Activated naive CD8-positive, alpha-beta T cell (primary cell): ENCODE measurements around the gene MTG2.

Experiments
- H3K27ac Mint-ChIP-seq: one replicate; pipeline ENCODE4 v1.8.0; 2021; ENCODE audit warnings: mixed read lengths
- H3K27me3 Mint-ChIP-seq: one replicate; pipeline ENCODE4 v1.8.0; 2021; ENCODE audit warnings: mixed read lengths
- H3K36me3 Mint-ChIP-seq: one replicate; pipeline ENCODE4 v1.8.0; 2021; ENCODE audit warnings: mixed read lengths
- H3K4me1 Mint-ChIP-seq: one replicate; pipeline ENCODE4 v1.8.0; 2021; ENCODE audit warnings: low read depth, mixed read lengths
- H3K4me3 Mint-ChIP-seq: one replicate; pipeline ENCODE4 v1.8.0; 2021; ENCODE audit warnings: mild to moderate bottlenecking, mixed read lengths
- H3K9me3 Mint-ChIP-seq: one replicate; pipeline ENCODE4 v1.8.0; 2021; ENCODE audit warnings: low read depth, mixed read lengths

The MTG2 gene

DNA sequence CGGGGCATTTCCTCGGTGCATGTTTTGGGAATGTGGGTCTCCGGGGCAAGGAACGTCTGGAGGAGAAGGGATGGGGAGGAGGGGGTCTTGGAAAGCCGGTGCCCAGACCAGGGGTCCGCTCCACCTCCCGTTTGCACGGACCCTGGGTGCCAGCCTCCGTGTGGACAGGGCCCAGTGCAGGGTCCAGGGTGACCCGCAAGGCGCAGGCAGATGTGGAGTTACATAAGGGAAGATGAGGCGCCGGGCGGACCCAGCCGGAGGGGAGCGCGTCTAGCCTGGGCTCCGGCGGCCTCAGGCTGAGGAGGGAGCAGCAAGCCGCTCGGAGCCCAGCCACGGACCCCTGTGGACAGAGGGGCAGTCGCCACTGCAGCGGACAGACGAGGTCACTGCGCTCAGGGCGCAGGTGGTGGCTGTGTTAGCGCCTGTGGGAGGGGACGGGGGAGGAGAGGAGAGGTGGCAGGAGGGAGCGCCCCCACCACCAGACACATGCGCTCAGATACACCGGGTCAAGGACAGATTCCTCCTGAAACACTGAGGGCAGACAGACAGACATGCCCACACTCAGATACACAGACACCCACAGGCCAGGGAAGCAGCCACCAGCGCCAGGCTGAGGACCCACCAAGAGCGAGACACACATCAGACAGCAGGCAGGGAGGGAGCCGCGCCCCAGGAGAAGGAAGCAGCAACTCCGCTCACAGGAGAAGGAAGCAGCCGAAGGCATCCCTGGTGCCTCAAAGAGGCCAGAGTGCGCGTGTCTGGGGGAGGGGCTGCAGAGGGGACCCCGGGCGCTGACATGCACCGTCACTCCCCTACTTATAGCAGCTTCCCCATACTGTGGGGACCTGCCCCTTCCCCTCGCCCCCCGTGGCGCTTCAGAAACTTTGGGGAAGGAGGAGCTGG lies 38.1 kb downstream of the MTG2 start:
- H3K27ac Mint-ChIP-seq, result no peak overlapping the region
- peaks cover 19% of the 10 kb centered on the region for H3K27me3 Mint-ChIP-seq
- peak overlapping the region; percentile 51 for H3K4me3 Mint-ChIP-seq
- peaks cover 6% of the 10 kb centered on the region for H3K4me1 Mint-ChIP-seq
- no peaks in the 10 kb centered on the region for H3K36me3 Mint-ChIP-seq
- no peaks in the 10 kb centered on the region for H3K9me3 Mint-ChIP-seq

DNA sequence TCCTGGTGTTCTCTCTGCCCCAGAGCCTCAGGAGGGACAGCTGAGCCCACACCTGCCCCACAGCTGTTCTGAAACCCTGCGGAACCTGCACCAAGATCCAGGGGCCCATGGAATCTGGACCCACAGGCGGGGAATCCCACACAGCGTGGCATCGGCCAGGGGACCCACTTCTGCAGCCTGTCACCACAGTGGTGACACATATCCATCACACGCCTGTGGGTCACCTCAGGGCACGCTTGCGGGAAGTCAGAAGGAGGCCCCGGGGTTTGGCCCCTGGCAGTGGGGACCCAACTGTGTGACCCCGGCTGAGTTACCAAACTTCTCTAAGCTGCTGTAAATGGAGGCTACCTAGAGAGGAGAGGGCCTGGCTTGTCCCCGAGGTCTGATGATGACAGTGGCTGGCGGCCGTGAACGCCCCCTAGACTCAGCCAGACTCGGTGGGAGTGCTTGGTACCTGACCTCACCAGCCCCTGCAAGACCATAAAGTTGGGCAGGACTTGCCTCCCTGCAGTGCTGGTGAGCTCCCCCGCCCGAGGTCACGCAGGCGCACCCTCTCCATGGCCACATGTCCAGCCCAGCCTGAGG lies 39.5 kb downstream of the MTG2 start:
- no peaks in the 10 kb centered on the region for H3K9me3 Mint-ChIP-seq
- H3K4me1 Mint-ChIP-seq, result peaks cover 6% of the 10 kb centered on the region
- H3K27me3 Mint-ChIP-seq, result peaks cover 22% of the 10 kb centered on the region

DNA sequence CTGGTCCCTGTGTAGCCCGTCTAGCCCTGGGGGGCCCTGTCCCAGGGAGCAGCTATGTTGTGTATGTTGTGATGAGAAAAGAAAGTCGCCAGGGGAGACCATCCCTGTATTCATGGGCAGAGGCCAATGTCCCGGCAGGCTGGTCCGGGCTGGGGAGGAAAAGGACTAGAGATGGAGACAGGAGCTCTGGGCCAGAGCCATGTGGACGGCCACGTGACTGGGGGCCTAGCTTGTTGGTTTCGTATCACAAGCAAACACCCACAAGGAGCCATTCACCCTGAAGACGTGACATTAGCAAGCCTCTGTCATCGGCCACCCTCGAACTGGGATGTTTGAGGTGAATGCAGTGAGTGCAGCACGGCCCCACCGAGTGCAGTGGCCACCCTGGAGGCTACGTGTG lies 40.1 kb downstream of the MTG2 start:
- no peak overlapping the region for H3K27ac Mint-ChIP-seq
- peaks cover 20% of the 10 kb centered on the region for H3K27me3 Mint-ChIP-seq
- no peak overlapping the region for H3K4me3 Mint-ChIP-seq
- no peaks in the 10 kb centered on the region for H3K9me3 Mint-ChIP-seq
- H3K4me1 Mint-ChIP-seq, result peaks cover 6% of the 10 kb centered on the region
- H3K36me3 Mint-ChIP-seq, result no peaks in the 10 kb centered on the region

More for the DNA sequence above, 39.5 kb downstream of the MTG2 start:
- Mint-ChIP-seq H3K4me3 (no peak overlapping the region), H3K36me3 (no peaks in the 10 kb centered on the region), H3K27ac (no peak overlapping the region)

DNA sequence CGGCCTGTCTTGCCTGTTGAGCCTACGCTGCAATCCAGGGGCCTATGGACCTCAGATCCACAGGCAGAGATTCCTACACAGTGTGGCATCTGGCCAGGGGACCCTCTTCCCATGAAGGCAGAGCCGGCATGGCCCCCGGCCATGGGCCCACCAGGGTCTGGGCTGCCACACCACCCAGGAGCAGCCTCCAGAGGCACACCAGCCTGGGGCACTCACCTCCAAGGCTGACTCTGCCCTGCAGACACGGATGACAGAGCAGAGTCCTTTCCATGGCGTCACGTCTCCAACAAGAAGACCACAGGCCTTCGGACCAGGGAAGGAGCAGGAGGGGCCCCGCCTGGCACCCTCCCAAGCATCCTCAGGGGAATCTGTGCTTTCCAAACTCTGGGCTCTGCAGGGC lies 40.7 kb downstream of the MTG2 start:
- Mint-ChIP-seq H3K36me3 (no peaks in the 10 kb centered on the region), H3K4me3 (no peak overlapping the region), H3K9me3 (no peaks in the 10 kb centered on the region), H3K4me1 (peaks cover 6% of the 10 kb centered on the region), H3K27me3 (peaks cover 20% of the 10 kb centered on the region), H3K27ac (no peak overlapping the region)

DNA sequence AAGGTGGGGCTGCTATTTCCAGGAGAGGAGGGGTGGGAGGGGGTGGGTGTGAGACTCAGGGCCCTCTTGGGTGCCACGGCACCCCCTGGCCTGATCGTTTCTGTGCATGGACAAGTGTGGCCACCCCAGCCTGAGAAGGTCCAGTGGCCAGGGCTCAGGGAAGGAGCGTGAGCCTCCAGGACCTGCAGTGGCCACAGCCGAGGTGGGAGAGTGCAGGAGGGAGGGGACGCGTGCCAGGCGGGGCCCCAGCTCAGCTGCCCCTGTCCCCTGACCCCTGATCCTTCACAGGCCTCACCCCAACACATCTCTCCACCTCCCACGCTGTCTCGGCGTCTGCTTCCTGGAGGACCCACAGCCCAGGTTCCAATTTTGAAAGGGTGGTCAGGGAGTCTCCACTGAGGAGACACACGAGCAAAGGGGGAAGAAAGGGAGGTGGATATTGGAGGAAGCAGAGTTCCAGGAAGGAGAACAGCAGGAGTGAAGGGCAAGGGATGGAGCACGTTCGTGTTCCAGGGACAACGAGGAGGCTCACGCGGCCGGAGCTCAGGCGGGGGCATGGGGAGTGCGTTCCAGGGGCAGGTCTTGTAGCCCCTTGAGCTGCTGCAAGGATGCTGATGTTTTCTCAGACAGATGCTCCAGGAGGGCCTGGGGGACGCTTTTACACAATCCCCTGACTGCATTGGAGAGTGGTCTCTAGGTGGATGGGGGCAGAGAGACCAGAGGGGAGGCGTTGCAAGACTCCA lies 41.5 kb downstream of the MTG2 start:
- Mint-ChIP-seq H3K4me3 (no peak overlapping the region), H3K4me1 (peaks cover 3% of the 10 kb centered on the region)

DNA sequence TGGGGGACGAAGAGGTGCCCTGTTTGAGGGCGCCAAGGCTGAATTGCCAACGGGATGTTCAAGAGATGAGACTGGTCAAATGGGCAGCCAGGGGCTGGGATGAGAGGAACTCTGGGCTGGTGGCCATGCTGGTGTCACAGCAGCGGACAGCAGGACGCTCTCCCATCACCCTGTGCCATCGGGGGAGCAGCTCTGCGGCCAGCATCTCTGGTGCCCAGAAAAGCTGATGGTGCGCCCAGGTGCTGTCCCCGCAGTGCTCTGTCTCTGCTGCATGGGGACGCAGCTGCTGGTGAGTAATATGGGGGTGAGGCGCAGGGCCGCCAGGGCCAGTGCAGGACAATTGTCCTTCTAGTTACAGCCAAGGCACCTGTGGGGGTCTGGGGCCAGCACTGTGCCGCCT lies 42.2 kb downstream of the MTG2 start:
- peaks cover 16% of the 10 kb centered on the region for H3K27me3 Mint-ChIP-seq
- no peaks in the 10 kb centered on the region for H3K9me3 Mint-ChIP-seq

More for the DNA sequence above, 41.5 kb downstream of the MTG2 start:
- Mint-ChIP-seq H3K9me3 (no peaks in the 10 kb centered on the region), H3K36me3 (no peaks in the 10 kb centered on the region), H3K27ac (no peak overlapping the region), H3K27me3 (peaks cover 16% of the 10 kb centered on the region)

DNA sequence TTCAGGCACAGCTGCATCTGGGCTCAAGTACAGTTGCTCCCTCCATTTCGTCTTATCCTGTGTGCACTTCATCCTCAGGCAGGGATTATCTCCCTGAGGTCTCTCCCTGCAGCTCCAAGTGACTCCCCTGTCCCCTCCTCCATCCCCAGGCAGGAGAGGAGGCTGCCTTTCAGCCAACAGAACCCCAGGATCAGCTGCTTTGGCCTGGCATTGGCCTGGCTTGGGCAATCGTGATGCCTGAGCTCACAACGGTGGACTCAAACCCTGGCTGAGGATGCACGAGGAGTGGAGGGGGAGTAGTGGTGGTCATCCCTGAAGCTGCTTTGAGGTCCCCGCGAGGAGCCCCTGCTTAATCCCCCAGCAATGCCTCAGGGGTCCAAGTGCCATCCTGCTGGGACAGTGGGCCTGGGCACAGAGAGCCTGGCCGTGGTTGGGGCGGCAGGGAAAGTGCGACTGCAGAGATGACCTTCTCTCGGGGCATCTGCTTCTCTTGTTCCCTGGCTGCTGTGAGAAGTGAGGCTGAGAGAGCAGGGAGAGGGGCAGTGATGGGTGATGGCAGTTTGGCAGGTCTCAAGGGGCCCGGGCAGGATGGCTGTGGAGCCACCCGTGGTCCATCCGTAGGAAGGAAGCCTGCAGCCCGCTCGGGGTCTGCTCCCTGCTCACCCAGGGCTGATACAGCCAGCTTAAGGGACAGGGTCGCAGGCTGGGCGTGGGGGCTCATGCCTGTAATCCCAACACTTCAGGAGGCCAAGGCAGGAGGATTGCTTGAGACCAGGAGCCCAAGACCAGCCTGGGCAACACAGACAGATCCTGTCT lies 43.2 kb downstream of the MTG2 start:
- Mint-ChIP-seq H3K27ac (no peak overlapping the region), H3K4me1 (peaks cover 1% of the 10 kb centered on the region), H3K36me3 (no peaks in the 10 kb centered on the region), H3K9me3 (no peaks in the 10 kb centered on the region), H3K27me3 (peaks cover 15% of the 10 kb centered on the region), H3K4me3 (no peak overlapping the region)

More for the DNA sequence above, 42.2 kb downstream of the MTG2 start:
- Mint-ChIP-seq H3K4me3 (no peak overlapping the region), H3K27ac (no peak overlapping the region), H3K4me1 (peaks cover 3% of the 10 kb centered on the region), H3K36me3 (no peaks in the 10 kb centered on the region)

DNA sequence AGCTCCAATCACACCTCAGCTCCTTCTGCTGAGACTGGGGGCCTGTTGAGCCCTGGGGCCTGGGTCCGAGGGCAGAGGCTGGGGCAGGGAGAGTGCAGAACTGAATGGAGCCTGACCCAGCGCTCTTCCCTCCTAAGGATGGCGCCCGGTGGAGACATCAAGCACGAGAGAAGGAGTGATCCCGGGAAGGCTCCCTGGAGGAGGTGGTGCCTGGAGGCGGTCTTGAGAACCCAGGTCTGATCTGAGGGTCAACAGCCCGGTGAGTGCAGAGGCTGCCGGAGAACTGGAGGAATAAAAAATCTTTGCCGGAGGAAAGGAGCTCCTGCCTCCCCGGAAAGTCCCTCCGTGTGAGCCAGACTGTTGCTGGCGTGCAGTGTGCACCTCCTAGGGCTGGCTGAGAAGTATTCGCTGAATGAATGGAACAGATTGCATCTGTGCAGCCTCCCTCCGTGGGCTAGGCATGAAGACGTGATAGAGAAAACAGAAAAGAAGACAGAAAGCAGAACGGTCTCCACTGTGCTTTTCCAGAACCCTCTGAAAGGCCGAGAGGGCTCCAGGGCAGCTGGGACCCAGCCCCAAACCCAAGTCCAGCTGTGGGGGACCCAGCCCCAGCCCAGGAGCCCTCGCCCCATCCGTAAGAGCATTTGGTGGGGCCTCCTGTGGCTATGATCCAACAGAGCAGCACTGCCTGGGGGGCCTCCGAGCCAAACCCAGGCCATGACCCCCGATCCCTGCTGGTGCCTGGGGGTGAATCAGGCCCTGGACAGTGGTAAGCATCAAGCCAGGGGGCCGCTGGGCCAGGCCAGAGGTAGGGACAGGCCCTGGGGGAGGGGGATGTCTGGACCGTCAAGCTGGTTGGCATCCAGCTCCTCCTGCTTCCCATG lies 44.1 kb downstream of the MTG2 start:
- peaks cover 14% of the 10 kb centered on the region for H3K27me3 Mint-ChIP-seq
- H3K4me1 Mint-ChIP-seq, result no peaks in the 10 kb centered on the region
- H3K9me3 Mint-ChIP-seq, result no peaks in the 10 kb centered on the region
- H3K27ac Mint-ChIP-seq, result no peak overlapping the region
- no peak overlapping the region for H3K4me3 Mint-ChIP-seq
- no peaks in the 10 kb centered on the region for H3K36me3 Mint-ChIP-seq

DNA sequence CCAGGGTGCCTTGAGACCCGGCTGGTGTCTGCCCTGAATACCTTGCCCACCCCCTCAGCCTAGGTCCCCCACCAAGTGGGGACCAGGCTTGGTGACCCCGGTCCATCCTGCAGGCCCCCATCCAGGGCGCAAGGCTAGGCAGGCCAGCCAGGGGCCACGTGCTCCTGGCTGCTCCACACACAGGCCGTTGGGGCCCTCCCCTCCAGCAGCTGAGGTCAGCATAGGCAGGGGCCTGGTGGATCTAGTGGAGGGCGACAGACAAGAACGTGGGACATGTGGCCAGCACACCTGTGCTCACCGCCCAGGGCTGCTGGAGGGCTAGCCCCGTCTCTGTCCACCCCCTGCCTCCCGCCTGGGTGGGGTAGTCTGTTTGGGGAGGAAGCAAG lies 44.8 kb downstream of the MTG2 start:
- Mint-ChIP-seq H3K36me3 (no peaks in the 10 kb centered on the region), H3K4me1 (no peaks in the 10 kb centered on the region), H3K9me3 (no peaks in the 10 kb centered on the region), H3K4me3 (no peak overlapping the region), H3K27ac (no peak overlapping the region), H3K27me3 (peaks cover 14% of the 10 kb centered on the region)

DNA sequence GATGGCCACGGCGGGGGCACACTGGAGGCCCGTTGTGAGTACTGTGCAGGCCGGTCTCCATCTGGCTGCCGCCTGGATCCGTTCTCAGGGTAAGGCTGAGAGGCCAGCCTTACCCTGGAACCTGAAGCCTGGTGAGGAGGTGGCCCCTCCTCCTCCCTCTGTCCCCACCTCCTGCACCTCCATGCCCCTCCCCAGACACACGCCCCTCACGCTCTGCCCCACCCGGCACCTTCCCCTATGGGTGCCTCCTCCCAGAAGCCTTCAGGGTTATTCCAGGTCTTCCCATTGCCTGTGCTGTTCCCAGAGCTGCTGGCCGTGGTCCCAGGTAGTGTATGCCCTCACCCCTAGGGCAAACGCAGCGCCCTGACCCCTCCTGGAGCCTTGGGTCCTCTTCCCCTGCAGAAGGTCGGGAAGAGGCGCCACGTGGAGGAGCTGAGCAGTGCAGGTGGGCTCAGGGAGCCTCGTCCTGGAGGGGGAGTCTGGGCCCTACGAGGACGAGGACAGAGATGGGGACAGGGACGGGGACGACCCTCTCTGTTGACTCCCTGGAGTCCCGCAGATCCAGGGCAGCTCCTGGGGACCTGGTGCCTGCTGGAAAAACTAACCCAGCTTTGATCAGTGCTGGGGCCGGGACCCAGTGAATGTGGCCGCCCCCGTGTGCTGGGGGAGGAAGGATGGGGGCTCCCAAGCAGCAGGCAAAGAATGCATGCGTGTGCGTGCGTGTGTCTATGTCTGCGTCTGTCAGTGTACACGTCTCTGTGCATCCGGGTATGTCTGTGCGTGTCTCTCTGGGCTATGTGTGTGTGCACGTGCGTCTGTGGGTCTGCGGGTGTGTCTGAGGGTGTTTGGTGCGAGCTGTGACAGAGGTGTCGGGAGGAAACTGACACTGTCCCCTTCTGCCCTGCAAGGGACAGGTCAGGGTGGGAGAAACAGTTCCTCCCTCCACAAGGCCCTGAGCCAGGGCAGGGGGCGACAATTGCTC lies 45.4 kb downstream of the MTG2 start:
- no peaks in the 10 kb centered on the region for H3K4me1 Mint-ChIP-seq
- H3K36me3 Mint-ChIP-seq, result no peaks in the 10 kb centered on the region
- no peaks in the 10 kb centered on the region for H3K9me3 Mint-ChIP-seq
- H3K27ac Mint-ChIP-seq, result no peak overlapping the region
- peaks cover 9% of the 10 kb centered on the region for H3K27me3 Mint-ChIP-seq
- no peak overlapping the region for H3K4me3 Mint-ChIP-seq

DNA sequence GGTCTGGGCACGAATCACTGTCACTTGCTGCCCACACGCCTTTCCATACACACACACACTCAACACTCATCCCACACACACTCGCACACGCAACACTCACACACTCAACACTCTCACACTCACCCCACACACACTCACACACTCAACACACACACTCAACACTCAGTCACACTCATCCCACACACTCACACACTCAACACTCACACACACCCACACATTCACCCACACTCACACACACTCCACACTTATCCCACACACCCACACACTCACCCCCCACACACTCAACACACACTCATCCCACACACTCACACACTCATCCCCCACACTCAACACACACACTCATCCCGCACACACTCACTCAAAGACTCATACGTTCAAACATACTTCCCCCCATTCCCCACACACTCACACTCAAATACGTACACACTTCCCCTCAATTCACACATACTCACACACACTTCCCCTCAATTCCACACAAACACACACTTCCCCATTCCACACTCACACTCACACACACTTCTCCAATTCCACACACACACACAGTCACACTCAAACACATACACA lies 46.2 kb downstream of the MTG2 start:
- H3K27me3 Mint-ChIP-seq, result peaks cover 7% of the 10 kb centered on the region
- no peak overlapping the region for H3K4me3 Mint-ChIP-seq
- no peaks in the 10 kb centered on the region for H3K9me3 Mint-ChIP-seq
- H3K27ac Mint-ChIP-seq, result no peak overlapping the region
- H3K4me1 Mint-ChIP-seq, result no peaks in the 10 kb centered on the region
- H3K36me3 Mint-ChIP-seq, result no peaks in the 10 kb centered on the region

DNA sequence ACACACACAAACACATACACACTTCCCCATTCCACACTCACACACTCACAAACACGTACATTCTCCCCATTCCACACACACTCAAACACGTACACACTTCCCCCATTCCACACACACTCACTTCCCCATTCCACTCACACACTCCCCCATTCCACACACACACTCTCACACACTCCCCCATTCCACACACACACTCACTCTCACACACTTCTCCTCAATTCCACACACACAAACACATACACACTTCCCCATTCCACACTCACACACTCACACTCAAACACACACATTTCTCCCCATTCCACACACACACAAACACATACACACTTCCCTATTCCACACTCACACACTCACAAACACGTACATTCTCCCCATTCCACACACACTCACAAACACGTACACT lies 46.8 kb downstream of the MTG2 start:
- peaks cover 5% of the 10 kb centered on the region for H3K27me3 Mint-ChIP-seq
- H3K9me3 Mint-ChIP-seq, result no peaks in the 10 kb centered on the region

DNA sequence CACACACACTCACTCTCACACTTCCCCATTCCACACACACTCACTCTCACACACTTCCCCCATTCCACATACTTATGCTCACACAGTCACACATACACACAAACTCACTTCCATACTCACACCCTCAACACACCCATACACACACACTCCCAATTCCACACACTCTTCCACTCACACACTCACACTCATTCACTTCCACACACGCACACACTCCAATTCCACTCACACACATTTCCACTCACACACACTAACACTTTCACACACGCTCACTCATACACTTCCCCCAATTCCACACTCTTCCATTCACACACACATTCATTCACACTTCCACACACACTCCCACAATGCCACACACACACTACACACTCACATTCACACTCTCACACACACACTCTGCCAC lies 47.4 kb downstream of the MTG2 start:
- Mint-ChIP-seq H3K4me3 (no peak overlapping the region), H3K27ac (no peak overlapping the region), H3K36me3 (no peaks in the 10 kb centered on the region), H3K4me1 (no peaks in the 10 kb centered on the region), H3K9me3 (no peaks in the 10 kb centered on the region), H3K27me3 (peaks cover 3% of the 10 kb centered on the region)

More for the DNA sequence above, 46.8 kb downstream of the MTG2 start:
- H3K4me1 Mint-ChIP-seq, result no peaks in the 10 kb centered on the region
- H3K4me3 Mint-ChIP-seq, result no peak overlapping the region
- no peak overlapping the region for H3K27ac Mint-ChIP-seq
- H3K36me3 Mint-ChIP-seq, result no peaks in the 10 kb centered on the region
